NCI-H345 (cell line): Measurements from ENCODE around the gene BMP4.
"Not testable (repeated sequence)": the region's sequence is repeated elsewhere in the genome, so short reads cannot be mapped to it uniquely, and the experiment has no call there.

Source experiments
- DNase-seq: peaks from one replicate; lab custom pipeline; 2025; lab: John Stamatoyannopoulos, UW

BMP4 gene

GRCh38 chr14:53956427-53957201 lies at the start of gene BMP4:
Gene BMP4 (minus strand): TSS chr14:53956825. CDS start chr14:53952222, 4,603 bp downstream.
- DNase-seq, result no peak

GRCh38 chr14:54003064-54003463 lies 46.4 kb upstream of the BMP4 start:
- DNase-seq, result no peak

GRCh38 chr14:54002653-54003052 lies 46.0 kb upstream of the BMP4 start:
- no peak for DNase-seq

GRCh38 chr14:54001189-54001878 lies 44.7 kb upstream of the BMP4 start:
- no peak for DNase-seq

- no peak for DNase-seq
Observed at GRCh38 chr14:54000341-54000811, 43.8 kb upstream of the BMP4 start.

GRCh38 chr14:53999061-53999488 lies 42.5 kb upstream of the BMP4 start:
- no peak for DNase-seq

- no peak for DNase-seq
Observed at GRCh38 chr14:53996041-53996440, 39.4 kb upstream of the BMP4 start.

GRCh38 chr14:53993920-53994607 lies 37.4 kb upstream of the BMP4 start:
- DNase-seq, result no peak

GRCh38 chr14:53990978-53991377 lies 34.4 kb upstream of the BMP4 start:
- no peak for DNase-seq

- not testable (repeated sequence) for DNase-seq
Observed at GRCh38 chr14:53986718-53987117, 30.1 kb upstream of the BMP4 start.

- not testable (repeated sequence) for DNase-seq
Observed at GRCh38 chr14:53984958-53985357, 28.3 kb upstream of the BMP4 start.

GRCh38 chr14:53983112-53983511 lies 26.5 kb upstream of the BMP4 start:
- DNase-seq, result no peak

- DNase-seq, result no peak
Observed at GRCh38 chr14:53982546-53982945, 25.9 kb upstream of the BMP4 start.

GRCh38 chr14:53979747-53980642 lies 23.4 kb upstream of the BMP4 start:
- no peak for DNase-seq

GRCh38 chr14:53979113-53979681 lies 22.6 kb upstream of the BMP4 start:
- no peak for DNase-seq

GRCh38 chr14:53978194-53978593 lies 21.6 kb upstream of the BMP4 start:
- DNase-seq, result no peak

- no peak for DNase-seq
Observed at GRCh38 chr14:53975444-53975843, 18.8 kb upstream of the BMP4 start.

GRCh38 chr14:53971521-53971920 lies 14.9 kb upstream of the BMP4 start:
- DNase-seq, result no peak

- DNase-seq, result no peak
Observed at GRCh38 chr14:53969326-53969725, 12.7 kb upstream of the BMP4 start.

- DNase-seq, result no peak
Observed at GRCh38 chr14:53968726-53969125, 12.1 kb upstream of the BMP4 start.

GRCh38 chr14:53967606-53968005 lies 11.0 kb upstream of the BMP4 start:
- DNase-seq, result no peak
